Lower leg skin (tissue), 3 donors: ENCODE measurements around the gene PSPH.

Experiments
- POLR2A ChIP-seq, 2 donors: fragments of 450-650 bp; IDR thresholded peaks; one replicate each; pipeline ENCODE4 v1.6.1; 2016 to 2017; ENCODE audit warnings: antibody characterized with exemption in 2 of 2, mild to moderate bottlenecking in 1 of 2, moderate library complexity in 1 of 2
- TF ChIP-seq, protein P1 (sequence below), 3 donors: fragments of 450-650 bp; IDR thresholded peaks; one replicate each; pipeline ENCODE4 v1.5.1; 2016; ENCODE audit warnings: antibody characterized with exemption in 3 of 3, mild to moderate bottlenecking in 3 of 3, moderate library complexity in 2 of 3

GRCh38 chr7:56048245-56048644 is 3.0 kb downstream of the PSPH start:
- TF ChIP-seq, protein P1, sequence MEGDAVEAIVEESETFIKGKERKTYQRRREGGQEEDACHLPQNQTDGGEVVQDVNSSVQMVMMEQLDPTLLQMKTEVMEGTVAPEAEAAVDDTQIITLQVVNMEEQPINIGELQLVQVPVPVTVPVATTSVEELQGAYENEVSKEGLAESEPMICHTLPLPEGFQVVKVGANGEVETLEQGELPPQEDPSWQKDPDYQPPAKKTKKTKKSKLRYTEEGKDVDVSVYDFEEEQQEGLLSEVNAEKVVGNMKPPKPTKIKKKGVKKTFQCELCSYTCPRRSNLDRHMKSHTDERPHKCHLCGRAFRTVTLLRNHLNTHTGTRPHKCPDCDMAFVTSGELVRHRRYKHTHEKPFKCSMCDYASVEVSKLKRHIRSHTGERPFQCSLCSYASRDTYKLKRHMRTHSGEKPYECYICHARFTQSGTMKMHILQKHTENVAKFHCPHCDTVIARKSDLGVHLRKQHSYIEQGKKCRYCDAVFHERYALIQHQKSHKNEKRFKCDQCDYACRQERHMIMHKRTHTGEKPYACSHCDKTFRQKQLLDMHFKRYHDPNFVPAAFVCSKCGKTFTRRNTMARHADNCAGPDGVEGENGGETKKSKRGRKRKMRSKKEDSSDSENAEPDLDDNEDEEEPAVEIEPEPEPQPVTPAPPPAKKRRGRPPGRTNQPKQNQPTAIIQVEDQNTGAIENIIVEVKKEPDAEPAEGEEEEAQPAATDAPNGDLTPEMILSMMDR (IDR thresholded peaks at IDR 0.05), result no peak
- TF ChIP-seq POLR2A (IDR thresholded peaks at IDR 0.05), result no peak
